COR-L47 (cell line): ENCODE measurements around the gene FAM177B.
"Not testable (repeated sequence)": the region's sequence is repeated elsewhere in the genome, so short reads cannot be mapped to it uniquely, and the experiment has no call there.

Experiments
- DNase-seq: peaks from one replicate; lab custom pipeline; 2025; lab: John Stamatoyannopoulos, UW

Gene FAM177B

DNA sequence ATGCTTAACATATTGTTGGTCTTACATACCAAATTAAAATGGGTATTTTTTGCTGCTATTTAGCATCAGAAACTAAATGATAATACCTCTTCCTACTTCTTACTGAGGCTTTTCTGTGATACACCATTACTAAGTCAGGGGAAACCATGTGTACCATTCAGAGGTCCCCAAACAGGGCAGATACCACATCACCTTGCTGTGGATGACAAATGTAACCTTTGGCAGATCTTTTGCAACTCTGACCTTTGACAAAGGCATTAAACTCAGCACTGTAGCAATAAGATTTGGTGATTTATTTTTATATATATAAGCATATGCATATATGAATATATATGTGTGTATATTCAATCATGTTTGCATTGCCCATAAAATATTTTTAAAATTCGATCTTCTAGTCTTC is 2.9 kb downstream of the FAM177B start:
- no peak for DNase-seq

DNA sequence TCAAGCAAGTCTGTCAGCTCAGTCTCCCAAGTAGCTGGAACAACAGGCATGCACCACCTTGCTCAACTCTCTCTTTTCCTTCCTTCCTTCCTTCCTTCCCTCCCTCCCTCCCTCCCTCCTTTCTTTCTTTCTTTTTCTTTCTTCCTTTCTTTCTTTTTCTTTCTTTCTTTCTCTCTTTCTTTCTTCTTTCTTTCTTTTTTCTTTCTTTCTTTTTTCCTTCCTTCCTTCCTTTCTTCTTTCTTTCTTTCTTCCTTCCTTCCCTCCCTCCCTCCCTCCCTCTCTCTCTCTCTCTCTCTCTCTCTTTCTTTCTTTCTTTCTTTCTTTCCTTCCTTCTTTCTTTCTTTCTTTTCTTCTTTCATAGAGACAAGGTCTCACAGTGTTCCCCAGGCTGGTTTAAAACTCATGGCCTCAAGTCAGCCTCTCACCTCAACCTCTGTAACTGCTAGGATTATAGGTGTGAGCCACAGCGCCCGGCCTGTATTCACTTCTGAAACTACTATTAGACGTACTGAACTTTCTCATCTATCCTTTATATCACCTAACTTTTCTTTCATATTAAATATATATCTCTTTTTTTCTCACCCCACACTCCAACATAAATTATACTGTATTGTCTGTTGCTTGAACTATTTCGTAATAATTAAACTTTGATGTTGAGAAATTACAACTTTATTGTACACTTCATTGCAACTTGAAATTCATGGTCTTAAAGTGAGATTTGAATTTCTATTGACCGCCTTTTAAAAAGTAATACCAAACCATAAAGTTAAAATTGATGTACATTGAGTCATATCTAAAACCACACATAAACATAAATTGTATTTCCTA is 4.8 kb downstream of the FAM177B start:
- DNase-seq = not testable (repeated sequence)

DNA sequence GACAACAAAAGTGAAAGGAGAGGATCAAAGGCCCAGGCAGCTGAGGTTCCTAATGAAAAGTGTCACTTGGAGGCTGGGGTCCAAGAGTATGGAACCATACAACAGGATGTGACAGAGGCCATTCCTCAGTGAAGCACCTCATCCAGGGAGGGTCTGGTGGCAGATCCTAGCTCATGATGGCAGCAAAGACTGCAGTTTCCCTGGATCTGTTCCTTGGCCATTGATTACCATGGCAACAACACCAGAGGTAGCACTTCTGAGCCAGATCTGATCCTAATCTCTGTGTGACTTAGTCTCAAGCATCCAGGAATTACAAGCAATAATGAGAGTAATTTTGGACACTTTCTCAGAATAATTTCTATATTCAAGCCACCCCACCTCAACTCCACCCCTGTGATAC is 12.9 kb downstream of the FAM177B start:
- DNase-seq = peak; percentile 27

DNA sequence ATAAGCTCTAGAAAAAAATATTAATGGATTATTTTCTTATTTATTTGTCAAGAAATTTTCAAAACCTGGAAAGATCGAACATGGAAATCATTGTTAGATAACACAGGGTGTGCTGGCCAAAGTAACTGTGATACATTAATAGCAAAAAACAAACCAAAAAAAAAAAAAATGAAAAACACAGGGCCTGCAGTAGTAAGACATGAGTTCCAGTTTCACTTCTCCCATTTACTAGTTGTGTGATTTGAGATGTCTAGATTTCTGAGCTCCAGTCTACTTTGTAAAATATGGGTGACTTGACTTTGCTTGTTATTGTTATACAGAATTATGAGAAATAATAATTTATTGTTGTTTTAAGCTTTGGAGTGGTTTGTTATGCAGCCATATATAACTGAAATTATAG is 13.6 kb downstream of the FAM177B start:
- DNase-seq = no peak

DNA sequence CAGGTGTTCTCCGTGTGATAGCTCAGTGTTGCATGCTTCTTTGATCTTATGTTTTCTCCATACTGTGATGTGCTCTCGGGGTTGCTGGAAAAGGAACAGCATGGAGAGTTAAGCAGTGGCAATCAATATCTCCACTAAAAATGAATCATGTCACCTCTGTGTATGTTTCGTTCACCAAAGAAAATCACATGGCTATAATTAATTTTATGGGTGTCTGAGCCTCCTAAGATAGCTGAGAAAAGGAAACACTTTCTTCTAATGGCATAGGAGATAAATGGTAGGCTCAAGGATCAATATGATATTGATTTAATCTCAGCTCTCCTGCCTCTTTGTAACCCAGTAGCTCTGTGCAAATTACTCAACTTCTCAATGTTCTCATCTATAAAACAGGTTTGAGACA is 14.3 kb downstream of the FAM177B start:
- DNase-seq = no peak

DNA sequence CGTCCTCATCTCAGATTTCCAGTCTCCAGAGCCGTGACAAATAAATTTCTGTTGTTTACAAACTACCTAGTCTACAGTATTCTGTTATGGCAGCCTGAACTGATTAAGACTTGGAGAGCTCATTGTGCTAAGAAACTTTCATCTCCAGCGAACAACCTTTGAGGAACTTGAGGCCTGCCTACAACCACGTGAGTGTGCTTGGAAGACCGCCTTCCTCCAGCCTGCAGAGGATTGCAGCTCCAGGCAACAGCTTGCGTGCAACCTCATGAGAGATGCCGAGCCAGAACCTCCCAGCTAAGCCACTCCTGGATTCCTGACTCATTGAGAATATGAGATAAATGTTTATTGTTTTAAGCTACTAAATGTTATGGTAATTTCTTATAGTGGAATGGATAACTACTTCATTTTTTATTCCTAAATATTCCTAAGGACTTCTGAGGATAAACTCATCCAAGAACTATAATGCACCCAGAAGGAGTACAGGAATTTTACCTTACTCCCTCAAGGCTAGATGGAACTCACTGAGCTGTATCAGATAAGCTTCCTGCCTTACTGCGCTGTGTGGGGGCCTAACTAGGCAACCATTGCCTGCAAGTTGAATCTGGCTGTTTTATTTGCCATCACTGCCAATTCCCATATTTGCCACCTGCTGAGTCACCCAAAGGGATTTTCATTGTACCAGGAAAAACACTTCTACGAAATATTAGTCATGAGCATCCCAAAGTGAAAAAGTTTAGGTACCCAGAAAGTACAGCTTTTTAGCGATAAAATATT is 17.6 kb downstream of the FAM177B start:
- DNase-seq = no peak

DNA sequence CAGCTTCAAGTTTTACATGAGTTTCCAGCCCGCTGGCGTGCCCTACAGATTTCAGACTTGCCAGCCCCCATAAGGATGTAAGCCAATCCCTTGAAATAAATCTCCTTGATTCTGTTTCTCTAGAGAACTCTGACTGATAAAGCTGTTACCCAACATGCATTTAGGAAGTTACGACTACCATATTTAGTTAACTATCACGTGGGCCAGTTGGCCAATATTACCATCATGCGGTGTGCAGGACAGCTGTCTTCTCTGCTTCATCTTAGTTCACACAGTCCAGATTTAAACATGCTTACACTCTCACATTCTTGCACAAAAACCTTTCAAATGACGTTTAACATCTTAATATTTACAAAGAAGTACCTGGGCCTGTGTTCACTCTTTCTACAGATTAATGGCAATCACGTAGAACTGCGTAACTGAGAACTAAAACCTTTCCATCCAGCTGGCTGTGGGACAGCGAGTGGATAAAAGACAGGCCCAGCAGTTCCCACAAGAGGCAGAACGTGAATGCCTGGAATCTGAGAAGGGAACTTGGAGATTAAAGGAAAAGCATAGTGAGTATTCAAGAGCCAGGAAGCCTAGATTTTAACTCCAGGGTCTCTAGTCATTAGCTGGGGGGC is 20.8 kb downstream of the FAM177B start:
- DNase-seq = no peak

DNA sequence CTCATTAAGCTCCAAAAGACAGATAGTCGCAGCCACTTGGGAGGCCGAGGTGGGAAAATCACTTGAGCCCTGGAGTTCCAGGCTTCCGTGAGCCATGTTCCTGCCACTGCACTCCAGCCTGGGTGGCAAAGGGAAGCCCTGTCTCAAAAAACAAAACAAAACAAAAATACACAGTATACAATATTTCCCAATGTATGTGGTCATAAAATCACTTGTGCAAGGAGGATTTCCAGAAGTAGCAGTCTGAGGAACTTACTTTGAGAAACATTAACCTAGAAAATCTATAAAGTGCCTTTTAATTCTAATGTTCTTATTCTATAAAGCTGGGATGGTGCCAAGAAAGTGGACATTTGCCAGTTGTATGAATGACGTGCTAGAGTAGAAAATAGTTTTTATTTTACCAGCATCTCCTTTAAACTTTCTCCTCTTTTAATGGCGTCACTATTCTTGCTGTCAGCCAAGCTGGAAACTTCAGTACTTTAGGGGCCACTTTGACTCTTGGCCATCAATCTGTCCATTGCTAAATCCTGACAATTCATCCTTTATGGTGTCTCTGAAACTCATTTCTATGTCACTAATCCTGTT is 22.5 kb downstream of the FAM177B start:
- DNase-seq = no peak

DNA sequence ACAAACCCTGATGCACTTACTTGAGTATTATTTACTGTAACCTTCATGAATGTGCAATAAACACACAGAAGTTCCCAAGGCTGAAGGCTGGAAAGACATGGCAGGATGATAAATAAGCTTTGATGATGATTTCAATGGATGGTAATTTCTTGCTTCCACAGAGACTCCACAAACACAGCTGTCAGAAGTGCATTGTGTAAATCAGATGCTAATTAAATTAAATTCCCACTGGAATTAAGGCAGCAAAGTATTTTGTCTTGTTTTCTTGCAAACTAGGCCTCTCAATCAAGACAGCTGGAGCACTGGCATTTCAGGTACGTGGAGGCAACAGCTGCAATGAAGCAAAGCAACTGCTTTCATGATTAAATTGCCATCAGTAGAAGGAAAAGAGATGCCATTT is 24.1 kb downstream of the FAM177B start:
- DNase-seq = no peak

DNA sequence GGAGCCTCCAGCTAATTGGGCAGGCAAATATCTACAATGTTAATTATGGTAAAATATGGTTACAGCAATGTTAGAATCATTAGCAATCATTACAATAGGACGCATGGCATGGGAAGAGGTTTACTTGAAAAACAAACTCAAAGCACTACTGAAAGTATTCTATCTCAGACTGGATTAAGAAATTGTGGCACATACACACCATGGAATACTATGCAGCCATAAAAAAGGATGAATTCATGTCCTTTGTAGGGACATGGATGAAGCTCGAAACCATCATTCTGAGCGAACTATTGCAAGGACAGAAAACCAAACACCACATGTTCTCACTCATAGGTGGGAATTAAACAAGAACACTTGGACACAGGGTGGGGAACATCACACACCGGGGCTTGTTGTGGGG is 25.2 kb downstream of the FAM177B start:
- not testable (repeated sequence) for DNase-seq

DNA sequence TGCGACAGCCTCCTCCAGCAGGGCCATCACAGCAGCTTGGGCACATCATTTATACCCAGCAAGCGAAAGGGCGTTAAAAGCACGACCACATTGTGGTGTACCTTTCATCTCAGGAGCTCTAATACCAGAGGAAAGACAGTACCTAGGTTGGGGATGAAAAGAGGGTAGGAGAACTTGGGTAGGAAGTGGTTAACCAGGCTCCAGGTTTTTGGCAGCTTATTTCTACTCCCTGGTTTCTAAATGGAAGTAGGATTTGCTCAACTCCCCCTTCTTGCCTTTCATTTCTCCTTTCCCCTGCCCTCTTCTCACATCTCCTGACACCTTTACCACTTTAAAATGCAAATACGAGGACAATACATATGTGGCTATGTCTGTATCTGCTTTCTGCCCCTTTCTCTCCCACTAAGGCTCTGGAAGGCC is 30.2 kb downstream of the FAM177B start:
- DNase-seq = no peak

DNA sequence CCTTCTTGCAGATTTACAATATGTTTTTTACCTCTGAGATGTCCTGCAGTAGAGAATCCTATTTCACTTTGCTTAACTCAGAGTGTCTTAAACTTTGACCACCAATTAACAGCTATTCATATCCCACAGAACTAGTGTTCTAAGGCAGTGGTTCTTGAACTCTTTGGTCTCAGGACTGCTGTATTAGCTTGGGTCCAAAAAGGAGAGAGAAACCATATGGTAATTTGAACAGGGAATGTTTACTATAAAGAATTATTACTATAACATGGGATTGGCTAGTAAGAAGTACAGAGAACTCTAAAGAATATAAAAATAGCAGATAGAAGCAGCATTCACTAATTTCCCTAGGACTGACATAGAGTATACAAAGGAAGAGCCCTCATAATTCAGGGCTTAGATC is 31.6 kb downstream of the FAM177B start:
- DNase-seq = no peak

DNA sequence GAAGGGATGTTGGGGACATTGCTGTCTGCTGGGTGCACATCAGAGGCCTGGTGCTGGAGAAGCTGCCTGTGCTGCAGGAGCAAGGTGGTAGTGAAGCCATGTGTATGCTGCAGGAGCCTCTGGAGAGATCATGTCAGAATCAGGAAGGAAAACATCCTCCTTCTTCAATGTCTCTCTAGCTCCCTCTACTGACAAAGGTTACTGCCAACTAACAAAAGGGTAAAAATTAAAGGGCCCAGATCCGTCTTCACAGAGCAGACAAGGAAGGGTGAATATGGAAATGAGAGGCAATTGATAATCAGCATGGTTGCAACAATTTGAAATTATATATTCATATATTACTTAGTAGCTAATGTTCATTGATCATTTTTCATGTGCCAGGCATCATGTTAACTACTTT is 32.2 kb downstream of the FAM177B start:
- no peak for DNase-seq

DNA sequence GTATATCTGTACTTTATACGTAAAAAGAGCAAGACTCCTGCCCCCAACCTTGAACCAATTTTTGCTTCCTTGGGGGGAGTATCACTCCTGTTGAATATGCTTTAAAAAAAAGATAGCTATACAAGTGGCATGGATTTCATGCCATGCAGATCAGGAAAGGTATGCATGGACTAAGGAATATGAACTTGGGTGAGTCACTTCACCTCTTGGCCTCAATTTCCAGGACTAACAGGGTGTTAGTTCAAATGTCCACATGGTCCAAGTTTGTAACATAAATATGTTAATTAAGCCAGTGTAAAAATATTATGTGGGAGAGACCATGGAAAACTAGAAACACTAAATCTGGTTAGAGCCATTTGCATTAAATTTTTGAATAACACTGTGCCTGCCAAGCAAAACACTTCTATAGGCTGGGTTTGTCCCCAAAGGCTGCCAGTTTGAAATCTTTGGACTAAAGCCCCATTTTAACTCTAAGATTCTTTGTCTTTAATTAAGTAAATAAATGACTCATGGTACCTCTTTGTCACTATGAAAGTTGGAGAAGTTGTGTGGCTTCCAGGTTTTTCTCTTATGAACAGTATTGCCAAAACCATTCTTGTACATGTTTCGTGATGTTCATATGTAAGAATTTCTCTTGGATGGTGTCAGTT is 33.1 kb downstream of the FAM177B start:
- no peak for DNase-seq

DNA sequence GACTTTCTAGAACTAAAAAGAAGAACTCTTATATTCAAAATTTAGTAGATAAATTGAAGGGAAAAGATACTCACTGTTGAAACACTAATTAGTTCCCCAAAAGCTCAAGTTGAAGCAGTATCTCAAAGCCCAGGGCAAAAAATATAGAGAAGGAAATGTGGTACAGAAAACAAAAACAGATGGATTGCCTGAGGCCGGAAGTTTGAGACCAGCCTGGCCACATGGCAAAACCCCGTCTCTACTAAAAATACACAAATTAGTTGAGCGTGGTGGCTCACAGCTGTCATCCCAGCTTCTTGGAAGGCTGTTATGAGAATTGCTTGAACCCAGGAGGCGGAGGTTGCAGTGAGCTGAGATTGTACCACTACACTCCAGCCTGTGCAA is 36.0 kb downstream of the FAM177B start:
- no peak for DNase-seq

DNA sequence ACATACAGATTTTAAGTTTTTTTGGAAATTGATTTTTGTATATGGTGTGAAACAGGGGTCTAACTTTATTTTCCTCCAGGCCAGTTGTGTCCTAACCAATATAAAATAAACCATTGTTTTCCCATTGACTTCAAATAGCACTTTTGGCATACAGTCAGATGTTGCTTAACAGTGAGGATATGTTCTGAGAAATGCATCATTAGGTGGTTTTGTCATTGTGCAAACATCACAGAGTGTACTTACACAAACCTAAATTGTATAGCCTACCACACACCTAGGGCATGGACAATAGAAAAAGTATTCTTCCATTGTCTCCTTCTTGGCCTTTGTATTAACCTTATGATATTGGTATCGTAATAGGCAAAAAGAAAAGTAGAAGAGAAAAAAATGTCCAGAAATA is 40.5 kb downstream of the FAM177B start:
- peak; percentile 35 for DNase-seq

DNA sequence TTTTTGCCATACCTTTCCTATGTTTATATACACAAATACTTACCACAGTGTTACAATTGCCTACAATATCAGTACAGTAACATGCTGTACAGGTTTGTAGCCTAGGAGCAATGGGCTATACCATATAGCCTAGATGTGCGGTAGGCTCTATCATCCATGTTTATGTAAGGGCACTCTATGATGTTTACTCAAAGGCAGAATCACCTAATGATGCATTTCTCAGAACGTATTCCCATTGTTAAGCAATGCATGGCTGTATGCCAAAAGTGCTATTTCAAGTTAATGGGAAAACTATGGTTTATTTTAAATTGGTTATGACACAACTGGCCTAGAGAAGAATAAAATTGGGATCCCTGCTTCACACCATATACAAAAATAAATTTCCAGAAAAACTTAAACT is 41.0 kb downstream of the FAM177B start:
- DNase-seq = peak; percentile 79

DNA sequence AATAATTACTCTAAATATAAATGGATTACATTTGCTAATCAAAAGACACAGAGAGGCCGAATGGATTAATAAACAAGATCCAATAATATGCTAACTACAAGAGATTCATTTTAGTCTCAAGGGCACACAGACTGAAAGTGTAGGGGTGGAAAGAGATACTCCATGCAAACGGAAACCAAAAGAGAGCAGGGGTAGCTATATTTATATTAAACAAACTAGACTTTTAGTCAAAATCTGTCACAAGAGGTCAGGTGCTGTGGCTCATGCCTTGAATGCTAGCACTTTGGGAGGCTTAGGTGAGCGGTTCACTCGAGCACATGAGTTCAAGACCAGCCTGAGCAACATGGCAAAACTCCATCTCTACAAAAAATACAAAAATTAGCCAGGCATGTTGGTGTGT is 44.2 kb downstream of the FAM177B start:
- DNase-seq = no peak

DNA sequence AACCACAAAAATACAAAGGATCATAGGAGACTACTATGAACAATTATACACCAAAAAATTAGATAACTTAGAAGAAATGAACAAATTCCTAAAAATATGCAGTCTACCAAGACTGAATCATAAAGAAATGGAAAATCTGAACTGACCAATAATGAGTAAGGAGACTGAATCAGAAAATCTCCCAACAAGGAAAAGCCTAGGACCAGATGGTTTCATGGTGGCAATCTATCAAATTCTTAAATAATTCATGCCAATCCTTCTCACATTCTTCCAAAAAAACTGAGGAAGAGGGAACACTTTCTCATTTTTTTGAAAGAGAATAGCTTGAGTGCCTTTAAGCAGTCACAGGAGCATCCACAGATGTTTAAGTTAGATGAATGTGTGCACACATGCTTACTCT is 46.0 kb downstream of the FAM177B start:
- DNase-seq = no peak

DNA sequence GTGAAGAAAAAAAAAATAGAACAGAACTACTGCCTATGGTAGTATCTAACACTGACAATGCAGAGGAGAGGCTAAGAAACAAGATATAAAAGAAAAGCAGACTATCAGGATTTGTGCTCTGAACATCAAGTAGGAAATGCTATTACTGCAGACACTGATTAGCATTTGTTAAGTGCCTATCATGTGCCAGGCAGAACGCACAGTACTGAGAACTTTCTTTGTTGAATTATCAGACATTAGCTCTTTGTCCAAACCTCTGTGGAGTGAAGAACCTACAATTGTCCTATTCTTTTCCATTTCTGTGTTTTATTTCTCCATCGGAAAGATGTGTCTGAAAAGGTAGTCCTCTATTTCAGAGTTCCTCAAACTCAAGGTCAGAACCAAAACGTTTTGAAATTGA is 47.4 kb downstream of the FAM177B start:
- no peak for DNase-seq

DNA sequence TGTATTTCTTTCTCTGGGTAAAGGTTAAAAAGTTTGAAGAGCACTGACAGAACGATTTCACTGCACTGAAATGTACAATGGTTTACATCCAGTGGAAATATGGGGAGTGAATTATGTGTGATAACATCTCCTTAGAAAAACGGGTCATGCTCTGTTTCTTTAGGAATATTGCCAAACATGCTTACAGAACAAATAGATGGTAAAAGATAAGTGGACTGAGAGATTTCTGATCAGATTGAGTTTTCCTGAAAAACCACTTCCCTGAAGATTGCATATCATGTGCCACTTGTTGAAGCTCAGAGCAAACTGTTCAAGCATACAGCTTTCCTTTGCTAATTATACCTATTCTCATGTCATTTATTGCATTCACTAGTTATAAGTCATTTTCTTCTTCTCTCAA is 47.9 kb downstream of the FAM177B start:
- no peak for DNase-seq

DNA sequence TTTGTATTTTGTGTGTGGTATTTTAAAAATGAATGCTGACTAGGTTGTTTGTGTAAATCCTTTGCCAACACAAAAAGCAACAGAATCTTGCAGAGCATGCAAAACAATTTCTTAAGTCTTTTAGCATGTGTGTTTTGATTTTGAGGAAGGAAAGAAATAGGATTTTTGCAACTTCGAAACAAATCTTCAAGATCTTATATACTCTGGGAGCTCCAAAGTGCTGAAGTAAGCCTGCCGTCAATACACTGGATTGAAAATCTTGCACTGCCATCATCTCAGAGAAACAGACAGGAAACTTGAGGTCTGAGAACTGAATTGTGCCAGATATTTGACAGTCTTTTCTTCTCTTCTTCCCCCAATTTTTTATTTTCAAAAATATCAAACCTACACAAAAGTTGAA is 48.5 kb downstream of the FAM177B start:
- no peak for DNase-seq
